Activated CD4-positive, alpha-beta T cell treated with anti-CD3 and anti-CD28 coated beads, Interleukin-10, Interleukin-2, amounts not matched to agents 100 ng/mL and 50 ng/mL, durations not matched to agents 16 hours and 8 hours (primary cell): ENCODE measurements around the gene ENPP6.
A peak's percentile ranks its signal among the peaks of the same experiment; 100 is the strongest.

Experiments
- DNase-seq: peaks from one replicate; pipeline ENCODE4 v3.0.0-alpha.2; 2020

Gene ENPP6

DNA sequence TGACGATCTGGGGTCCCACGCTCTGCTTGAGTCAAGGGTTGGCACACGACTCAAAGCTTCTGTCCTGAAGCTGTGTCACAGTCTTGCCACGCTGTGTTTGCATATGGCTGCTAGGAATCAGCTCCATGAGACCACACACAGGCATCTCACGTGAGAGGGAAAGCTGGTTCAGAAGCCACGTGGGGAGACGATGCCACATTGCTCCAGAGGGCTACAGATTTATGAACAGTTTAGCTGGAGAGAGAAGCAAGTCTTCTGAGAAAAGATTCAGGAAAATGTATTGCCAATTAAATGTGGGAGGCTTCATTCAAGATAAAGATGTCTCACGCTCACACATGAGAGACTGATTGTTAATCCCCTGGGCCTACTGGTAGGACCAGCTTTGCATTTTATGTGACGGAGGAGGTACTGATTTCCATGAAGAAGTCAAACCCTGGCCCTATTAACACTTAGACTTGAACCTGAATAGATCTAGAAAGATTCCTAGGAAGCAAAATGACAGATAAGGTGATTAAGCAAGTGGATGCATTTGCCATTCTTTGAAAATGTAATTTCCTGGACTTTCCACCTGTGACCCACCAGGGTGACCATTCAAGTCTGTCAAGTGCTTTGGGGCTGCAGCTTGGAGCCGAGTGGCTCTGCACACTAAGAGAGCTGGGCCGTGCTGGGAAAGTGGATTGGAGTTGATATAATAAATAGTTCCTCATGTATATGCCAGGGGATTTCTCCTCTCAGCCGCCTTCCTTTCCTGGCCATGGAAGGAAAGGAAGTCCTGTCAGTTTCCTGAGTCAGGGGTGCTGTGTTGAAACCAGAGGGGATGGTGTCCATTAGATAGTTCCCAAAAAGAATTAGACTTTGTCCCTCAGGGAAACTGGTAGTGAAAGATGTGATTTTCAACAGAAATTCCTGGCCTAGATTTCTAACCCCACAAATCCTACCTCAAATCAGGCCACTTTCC lies 29.0 kb downstream of the ENPP6 start:
- DNase-seq, result no peak

DNA sequence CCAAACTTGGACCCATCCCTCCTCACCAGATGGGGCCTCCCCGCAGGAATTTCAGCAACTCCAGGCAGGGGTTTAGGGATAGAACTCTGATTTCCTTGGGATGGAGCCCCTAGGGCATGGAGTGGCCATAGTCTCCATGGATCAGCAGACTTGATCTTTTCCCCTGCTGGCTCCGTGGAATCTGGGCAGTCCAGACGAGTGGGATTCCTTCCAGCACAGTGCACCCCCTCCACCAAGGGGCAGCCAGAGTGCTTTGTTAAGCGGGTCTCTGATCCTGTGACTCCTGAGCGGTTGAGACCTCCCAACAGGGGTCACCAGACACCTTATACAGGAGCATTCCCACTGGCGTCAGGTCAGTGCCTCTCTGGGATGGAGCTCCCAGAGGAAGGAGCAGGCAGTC lies 40.4 kb downstream of the ENPP6 start:
- DNase-seq, result no peak

DNA sequence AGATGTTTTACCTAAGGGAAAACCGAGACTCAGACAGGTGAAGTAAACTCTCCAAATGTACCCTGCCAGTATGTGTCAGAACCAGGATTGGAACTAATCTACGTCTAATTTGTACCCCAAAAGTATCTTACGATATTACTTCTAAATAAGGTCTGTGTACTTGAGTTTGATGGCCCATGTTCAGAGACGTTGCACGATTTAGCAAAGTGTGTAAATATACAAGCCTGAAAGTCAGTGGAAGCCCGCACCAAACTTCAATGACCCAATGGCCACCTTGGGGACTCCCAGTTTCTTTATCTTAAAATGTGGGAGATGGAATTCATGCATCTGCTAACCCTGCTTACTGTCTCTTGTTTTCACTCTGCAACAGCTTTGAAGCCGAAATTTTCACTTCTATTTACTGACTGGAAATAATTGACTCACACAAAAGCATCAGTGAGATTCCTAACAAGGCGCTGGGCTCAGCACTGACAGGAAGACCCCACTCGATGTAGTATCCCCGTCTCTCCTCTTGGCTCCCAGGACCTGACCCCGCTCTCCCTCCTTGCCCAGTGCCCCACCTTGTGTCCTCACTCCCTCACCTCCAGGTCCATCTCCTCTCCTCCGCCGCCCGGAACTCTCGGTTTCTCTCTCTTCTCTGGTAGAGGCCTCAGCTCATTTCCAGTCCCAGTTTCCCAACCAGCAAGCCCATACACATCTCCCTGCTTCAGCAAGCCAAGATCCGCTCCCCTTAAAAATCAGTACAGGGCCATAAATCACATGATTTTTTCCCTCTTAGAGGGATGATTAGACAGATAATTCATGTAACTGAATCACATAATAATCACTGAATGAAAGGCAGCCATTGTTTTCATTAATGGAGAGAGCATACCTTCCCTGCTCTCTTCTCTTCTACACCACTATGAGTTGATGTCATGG lies 42.8 kb downstream of the ENPP6 start:
- no peak for DNase-seq

DNA sequence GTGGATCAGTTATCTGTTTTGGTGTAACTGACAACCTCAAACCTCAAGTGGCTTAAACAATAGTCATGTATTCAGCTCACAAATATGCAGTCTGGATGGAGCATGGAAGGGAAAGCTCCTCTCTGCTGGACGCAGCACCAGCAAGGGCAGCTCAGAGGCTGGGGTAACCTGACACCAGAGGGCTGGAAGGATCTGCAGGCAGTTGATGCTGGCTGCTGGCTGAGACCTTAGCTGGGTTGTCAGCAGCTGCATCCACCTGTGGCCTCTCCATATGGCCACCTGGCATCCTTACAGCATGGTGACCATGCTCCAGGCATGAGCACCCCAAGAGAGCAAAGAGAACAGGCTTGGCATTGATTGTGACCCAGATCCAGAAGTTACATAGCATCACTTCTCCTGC lies 46.7 kb downstream of the ENPP6 start:
- DNase-seq, result no peak

DNA sequence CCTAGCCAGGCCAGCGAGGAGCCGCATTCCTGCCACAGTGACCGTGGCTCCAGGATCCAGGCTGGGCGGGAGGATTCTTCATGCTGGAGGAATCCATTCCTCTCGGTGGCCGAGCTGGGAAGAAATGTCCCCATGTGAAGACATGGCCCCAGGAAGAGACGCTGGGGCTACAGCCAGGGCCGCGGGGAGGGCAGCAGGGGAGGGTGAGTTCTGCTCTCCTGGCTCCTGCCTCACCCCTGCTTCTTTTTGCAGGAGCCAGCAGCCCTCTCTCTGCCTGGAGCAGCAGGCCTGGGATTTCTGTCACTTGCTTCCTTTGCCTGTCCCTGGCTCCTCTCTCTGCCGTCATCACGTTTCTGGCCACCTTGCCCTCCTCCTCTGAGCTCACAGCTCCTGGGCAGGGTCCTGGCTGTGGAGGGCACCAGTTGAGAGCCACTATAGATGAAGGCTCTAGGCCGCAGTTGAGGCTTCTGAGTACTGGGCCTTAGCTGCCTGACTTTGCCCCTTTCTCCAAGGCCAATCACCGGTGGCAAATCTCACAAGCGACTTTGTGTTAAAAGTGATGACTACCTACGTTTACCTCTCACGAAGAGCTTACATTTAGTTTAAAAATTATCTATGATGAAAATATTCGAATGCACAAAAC lies 48.3 kb downstream of the ENPP6 start:
- DNase-seq, result no peak

DNA sequence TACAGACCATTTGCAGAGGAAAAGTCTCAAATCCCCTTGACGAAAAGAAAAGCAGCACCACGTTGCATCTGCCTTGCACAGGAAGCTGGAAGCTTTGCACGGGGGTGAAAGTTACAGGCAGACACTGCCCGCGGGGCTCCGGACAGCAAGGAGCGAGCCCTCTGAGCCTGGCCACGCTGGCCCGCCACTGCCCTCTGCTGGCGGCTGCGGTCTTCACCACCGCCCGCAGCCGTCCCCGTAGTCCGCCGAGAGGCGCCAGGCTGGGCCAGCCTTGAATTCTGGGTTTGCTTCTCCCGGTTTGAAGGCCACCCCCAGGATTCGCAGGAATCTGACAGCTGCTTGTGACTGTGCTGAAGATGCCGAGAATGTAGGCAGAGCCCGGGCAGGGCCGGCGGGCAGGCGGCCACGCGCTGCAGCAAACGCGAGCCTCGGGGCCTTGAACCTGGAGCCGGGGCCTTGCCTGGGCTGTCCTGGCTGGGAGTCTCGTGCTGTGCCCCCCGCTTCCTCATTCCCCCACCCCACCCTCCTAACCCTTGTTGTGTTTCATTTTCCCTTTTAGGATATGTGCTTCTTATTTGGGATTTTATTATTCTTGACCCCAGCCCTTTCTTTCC lies 49.2 kb downstream of the ENPP6 start:
- DNase-seq, result peak; percentile 71

DNA sequence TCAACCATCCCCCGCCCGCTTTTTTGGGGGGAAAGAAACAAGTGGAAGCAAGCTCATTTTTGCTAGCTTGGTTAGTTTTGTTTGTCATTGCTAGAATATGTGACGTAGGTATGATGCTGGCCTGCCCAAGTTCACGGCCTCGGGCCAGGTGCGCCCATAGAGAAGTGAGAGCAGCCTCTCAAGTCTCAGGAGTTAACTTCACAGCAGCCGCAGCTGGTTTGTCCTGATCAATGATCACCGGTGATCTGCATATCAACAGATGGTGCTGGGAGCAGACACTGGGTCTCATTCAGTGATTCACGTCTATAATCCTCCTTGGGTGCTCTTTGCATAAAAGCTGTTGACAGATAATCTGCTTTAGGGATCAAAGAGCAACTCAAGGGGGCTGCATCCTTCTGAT lies 50.1 kb downstream of the ENPP6 start:
- no peak for DNase-seq

DNA sequence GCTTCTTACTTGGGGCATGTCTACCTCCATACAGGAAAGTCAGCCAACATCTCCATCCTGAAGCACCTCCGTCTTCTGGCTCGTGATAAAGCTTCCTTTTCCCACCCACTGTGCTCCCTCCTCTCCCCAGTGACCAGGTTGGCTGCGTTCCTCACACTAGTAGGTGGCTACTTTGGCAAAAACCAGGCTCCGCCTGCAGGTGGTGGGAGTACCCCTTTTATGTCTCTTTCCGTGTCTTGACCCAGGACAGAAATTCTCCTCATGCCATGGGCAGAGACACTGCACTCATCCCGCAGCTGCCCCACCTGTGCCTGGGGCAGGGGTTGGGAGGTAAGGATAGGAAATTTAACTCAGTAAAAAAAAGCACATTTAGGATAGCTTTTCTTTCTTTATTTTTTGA lies 50.9 kb downstream of the ENPP6 start:
- DNase-seq, result no peak

DNA sequence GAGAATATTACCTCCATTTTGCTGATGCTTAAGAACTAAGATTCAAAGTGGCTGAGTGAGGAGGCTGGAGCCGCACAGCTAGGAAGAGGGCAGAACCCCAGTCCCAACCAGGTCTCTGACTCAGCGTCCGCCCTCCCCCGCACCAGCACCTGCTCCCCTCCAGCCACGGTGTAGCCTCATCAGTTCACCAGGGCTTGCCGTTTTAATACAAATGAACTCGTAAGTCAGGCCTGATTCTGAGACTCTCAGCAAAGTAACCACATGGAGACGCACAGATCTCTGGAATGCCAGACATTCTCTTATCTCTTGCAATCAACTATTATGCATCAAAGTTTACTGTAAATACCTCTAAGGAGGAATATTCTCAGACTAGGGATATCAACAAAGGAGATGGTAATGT lies 52.4 kb downstream of the ENPP6 start:
- DNase-seq, result no peak

DNA sequence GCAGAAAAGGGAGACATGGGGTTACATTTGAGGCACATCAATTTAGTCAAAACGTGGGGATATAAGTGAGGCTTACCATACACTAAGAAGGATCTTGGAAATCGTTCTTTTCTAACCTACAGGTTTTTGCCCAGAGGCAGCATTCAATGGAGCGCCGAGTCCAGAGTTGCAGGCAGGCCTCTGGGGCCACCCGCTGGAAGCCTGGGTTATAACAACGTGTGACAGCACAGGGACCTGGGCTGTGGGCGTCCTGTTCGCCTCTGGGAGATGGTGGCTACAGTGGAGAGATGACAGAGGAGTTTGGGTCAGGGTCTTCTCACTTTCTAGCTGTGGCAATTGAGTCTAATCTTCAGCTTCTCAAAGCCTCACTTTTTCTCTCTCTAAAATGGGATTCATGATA lies 53.9 kb downstream of the ENPP6 start:
- peak; percentile 39 for DNase-seq

DNA sequence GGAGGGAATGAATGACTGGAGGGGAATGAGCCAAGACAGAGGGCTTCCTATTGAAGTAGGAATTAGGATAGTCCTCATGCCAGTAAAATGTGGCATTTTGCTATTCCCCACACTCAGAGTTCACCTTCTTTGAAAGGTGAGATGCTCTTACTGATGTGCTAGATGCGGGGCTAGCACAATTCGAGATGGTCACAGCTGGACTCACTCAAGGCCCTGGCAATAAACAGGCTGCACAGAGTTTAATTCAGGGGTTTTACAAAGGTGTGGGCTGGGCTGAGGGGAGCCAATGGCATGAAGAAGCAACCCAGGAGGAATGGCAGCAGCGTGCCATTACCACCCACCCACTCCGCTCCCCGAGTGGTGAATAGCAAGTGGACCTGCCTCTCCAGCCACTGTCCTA lies 55.1 kb downstream of the ENPP6 start:
- DNase-seq, result no peak

DNA sequence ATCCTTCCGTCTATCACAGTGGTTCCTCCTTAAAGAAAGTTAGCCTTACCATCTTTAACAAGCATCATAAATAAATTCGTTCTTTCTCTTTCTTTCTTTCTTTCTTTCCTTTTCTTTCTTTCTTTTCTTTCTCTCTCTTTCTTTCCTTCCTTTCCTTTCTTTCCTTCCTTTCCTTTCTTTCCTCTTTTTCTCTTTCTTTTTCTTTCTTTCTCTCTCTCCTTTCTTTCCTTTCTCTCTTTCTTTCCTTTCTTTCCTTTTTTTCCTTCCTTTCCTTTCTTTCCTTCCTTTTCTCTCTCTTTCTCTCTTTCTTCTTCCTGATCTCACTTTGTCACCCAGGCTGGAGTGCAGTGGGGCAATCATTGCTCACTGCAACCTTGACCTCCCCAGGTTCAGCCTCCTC lies 60.4 kb downstream of the ENPP6 start:
- DNase-seq, result no peak

DNA sequence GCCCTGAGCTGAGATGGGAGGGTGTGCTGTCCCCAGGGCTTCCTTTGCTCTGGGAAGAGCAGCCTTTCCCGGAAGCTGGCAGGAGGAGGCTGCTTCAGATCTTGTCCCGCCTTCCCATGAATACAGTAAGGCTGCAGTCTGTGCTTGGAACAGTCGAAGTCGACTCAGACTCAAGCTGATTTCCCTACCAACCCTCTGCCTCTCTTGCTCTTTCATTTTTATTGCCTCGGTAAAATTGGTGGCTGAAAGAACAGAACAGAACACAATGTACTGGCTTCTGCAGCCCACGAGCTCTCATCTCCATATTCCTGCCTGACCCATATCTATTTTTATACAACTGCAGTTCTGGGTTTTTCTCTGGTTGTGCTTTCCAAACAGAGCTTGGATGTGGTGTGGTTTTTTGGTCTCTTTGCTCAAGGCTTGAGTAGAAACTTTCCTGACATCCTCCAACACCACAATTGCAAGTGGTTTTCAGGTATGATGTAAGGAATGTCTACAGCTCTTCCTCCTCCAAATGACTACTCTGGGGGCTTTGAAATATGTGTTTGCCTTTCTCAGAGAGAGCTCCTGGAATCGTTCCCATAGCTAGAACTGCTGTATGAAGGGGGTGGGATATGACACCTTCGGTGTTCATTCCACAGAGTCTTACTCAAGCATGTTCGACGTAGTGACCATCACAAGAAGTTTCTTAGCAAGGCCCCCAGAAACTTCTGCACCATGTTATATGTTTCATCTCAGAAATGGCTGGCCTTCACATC lies 61.3 kb downstream of the ENPP6 start:
- no peak for DNase-seq

DNA sequence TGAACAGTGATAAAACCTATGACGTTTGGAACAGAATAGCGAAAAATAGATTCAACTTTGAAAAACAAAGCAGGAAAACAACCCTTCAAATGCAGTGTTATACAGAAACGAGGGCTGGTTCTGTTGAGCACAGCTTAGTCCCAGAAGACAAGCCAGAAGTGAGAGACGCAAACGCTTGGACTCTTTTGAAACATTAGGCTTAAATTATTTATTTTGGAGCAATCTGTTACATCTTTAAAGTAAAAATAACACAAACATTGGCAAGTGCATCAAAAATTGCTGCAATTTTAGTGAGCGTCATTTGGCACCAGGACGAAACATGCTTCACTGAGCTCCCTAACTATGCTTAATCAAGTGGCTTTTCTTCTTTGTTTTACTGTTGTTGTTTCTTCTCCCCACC lies 63.5 kb downstream of the ENPP6 start:
- no peak for DNase-seq

DNA sequence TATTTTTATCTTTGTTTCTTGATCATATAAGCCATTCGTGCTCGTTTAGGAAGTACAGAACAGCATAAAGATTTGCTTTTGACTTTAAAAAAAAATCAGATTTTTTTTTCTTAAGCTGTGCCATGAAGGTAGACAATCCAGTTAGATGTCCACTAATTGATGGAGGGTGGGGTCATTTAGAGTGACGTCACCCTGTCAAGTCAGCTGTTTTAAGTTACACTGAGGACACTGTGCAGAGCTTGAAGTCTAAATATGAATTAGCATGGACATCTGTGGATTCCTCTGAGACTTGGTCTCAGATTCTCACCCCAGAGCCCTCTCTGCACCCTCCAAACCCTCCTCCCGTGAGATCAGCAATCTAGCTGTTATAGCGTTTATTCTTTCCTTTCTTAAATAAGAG lies 63.9 kb downstream of the ENPP6 start:
- no peak for DNase-seq

DNA sequence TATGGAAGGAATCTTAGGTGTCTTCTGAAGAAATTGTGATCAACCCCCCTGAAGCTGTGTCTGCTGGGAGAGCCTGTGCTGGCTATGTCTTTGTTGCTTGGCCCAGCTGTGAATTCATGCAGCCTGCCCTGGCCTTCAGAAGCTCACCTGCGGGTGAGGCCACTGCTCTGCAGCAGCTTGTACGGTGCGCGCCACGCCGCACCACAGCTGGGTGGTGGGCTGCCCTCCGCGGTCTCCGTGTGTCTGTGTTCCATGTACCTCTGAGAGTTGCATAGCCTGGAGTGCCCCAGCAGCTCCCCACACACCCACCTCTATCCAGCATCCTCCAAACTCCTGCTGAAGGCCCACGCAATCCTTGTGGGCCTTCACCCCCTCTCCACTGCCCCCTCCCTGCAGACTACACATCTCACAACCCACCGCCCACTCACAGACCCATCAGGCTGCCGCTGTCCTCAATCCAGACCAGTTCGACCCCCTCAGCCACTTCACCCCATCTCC lies 65.6 kb downstream of the ENPP6 start:
- DNase-seq, result no peak

DNA sequence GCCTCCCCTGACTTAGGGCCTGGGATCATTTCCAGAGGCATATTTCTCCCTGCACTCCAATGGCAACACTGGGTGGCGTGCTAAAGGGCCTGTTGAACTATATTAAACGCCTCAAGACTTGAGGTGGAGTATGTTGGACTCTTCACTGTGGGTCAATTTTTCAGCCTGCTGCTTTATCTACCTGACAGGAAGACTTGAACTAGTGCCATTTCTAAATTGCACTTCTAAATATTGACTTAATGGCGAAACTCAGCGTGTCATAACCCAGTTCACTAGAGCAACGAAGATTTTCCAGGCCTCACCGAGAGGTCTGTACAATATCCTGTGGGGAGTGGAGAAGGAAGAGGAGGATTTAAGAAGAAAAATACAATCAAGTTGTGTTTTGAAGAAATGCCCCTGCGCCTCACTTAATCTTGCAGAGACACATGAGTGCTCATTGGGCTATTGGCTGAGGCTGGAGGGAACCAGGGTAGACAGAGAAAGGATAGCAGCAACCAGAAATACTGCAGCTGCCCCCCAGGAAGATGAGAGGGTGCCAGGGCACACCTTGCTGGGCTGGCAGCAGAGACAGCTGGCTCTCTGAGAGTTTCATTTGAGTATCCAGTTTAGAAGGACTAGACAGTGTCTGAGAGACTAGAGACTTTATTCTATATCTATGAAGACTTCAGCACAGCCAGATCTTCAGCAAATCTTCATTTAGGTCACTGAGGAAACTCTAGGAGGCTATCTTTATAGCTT lies 67.4 kb downstream of the ENPP6 start:
- DNase-seq, result no peak

DNA sequence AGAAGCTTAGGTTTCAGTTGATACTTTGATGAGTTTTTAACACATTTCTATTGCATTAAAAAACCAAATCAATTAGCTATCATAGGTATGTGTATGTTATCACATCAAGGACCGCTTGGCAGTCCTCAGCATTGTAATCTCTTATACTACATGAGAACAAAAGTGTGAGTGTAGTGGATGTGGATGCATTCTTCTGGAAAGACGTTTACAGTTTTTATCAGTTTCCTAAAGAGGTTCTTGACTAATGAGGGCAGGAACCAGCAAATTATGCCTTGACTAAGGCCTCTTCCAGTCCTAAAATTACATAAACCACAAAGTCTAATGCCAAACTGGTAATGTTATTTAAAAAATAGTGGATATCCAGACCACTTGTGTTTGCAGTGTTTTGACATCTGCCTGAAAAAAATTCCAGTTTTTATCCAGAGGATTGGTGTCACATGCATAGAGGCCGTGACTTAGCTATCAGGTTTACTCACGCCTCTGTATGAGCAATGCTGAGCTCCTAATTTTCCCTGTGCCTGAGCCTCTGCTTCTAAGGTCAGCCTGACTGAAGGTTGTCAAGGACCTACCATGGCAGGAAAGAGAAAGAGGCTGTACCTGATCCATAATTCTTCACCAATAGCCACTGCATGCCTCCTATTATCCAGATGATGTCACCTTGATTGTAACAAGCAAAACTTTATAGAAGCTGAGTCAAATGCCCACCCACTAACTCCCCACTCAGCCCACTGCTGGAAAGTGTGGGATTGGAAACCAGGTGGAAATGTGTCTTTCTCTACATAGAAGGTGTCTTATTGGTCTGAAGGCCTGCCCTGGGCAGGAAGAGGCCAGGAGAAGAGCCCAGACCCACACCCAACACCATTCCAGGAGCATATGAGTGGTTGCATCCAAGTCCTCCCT lies 68.7 kb downstream of the ENPP6 start:
- DNase-seq, result no peak

DNA sequence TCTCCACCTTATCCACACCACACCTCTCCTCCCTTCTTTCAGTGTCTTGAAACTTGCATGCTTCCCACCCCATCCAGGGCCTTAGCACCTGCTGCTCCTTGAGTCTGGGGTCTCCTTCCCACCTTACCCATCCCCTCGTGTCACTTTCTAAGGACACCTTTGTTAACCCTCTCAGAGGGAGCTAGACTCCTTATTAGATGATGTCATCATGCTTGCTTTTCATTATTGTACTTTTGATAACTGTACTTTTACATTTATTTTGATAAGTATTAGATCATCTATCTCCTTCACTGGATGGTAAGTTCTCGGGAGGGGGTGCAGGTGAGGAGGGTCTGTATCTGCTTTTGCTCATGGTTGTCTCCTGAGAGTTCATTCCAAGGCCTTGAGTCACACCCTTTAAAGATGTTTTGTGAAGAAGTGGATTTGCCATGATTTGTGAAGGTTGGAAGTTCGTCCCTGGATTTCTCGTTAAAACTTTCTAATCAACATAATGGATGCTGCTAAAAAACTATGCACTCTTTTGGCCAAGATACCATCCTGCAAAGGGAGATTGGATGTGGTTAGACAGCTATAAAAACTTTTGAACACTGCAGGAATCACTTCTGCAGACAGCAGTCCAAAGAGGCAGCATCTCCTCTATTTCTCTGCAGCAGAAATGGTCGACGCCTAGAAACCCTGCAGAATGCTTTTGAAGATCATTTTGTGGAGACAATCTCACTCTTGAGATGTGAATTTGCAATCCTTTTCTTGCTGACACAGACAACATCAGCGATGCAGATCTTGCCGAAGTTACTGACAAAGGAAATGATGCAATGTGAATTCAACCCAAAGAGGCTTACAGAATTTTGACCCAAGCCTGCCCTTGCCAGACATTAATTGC lies 69.6 kb downstream of the ENPP6 start:
- peak; percentile 13 for DNase-seq
